Erythroblast (primary cell): ENCODE data around the gene SP140L.
"Not testable (repeated sequence)": the region's sequence is repeated elsewhere in the genome, so short reads cannot be mapped to it uniquely, and the experiment has no call there.

ENCODE experiments used
- DNase-seq, 2 experiments: peaks; one replicate each; lab custom pipeline; 2025; lab: John Stamatoyannopoulos, UW
- GATA1 ChIP-seq: IDR thresholded peaks from 2 replicates; pipeline ENCODE4 v1.6.1; 2011; ENCODE audit warnings: low read depth, mild to moderate bottlenecking, control low read depth, low read length, moderate library complexity
- POLR2A ChIP-seq: IDR thresholded peaks from 2 replicates; pipeline ENCODE4 v1.6.1; 2011; ENCODE audit warnings: mild to moderate bottlenecking, low read length

SP140L gene

DNA sequence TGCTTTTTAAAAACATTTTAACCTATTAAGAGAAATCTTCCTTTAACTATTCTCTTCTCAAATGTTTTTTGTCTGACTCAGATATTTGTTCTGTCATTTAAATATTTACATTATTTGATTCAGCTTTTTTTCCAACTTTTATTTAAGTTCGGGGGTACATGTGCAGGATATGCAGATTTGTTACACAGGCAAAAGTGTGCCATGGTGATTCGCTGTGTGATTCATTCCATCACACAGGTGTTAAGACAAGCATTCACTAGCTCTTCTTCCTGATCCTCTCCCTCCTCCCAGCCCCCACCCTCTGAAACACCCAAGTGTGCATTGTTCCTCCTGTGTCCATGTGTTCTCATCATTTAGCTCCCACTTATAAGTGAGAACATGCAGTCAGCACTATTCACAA lies 108.4 kb downstream of the SP140L start:
- no peak for DNase-seq
- no peak for TF ChIP-seq POLR2A
- no peak for TF ChIP-seq GATA1

DNA sequence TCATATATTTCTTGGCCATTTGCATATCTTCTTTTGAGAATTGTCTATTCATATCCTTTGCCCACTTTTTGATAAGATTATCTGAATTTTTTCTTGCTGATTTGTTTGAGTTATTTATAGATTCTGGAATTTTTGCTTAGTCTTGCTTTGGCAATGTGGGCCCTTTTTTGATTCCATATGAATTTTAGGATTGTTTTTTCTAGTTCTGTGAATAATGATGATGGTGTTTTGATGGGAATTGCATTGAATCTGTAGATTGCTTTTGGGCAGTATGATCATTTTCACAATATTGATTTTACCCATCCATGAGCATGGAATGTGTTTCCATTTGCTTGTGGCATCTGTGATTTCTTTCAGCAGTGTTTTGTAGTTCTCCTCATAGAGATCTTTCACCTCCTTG lies 112.1 kb downstream of the SP140L start:
- DNase-seq, result not testable (repeated sequence)

DNA sequence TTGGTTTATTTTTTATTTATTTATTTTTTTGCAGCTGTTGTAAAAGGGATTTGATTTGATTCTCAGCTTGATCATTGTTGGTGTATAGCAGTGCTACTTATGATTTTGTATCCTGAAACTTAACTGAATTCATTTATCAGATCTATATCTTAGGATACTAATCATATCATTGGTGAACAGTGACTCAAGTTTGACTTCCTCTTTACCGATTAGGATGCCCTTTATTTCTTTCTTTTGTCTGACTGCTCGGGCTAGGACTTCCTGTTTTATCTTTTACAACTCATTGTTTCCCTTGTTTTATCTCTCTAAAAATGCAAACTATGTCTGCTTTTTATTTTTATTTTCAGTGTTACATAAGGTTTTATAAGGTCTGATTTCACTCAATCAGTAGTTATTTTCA lies 112.6 kb downstream of the SP140L start:
- TF ChIP-seq GATA1 (no peak), POLR2A (no peak)
- peak in 1 of 2 experiments; percentile 8 for DNase-seq

DNA sequence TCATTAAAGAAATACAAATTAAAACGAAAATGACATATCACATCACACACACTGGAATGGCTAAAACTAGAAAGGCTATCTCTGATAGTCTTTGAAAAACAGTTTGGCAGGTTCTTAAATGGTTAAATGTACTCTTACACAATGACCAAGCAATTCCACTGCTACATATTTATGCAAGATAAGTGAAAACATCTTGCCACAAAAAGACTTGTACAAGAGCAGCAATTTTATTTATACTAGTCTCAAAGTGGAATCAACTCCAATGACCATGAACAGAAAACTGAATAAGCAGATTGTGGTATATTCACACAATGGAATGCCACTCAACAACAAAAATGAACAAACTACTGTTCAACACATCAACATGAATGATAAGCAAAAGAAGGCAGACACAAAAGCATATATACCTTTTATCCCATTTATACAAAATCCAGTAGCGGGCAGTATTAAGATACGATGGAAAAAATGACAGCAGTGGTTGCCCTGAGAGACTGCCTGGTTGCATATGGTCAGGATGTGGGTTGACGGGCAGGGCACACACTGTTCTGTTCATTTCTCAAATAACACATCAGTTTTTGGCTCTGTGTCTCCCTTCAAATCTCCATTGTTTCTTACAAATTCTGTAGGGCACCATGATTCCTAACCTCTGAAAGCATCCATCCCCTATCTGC lies 114.4 kb downstream of the SP140L start:
- DNase-seq, result peak; percentile 8 to 16
- TF ChIP-seq GATA1 (no peak), POLR2A (peak; percentile 45)

DNA sequence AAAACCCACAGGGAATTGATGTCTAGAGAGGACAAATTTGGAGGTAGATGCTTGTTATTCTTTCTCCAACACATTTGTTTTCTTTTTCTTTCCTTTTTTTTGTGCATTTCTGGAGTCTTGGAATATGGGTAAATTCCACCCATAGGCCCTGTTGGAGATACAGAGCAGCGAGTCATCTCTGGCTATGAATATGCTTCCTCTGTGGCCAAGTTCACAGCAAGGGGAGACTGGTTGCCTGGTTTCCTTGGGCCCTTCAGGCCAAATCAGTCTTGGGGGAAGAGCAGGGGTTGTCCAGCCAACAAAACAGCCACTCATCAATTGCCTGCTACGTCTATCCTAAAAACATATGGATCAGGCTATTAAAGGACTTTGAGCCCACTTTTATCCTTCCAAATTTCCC lies 116.5 kb downstream of the SP140L start:
- DNase-seq, result no peak

DNA sequence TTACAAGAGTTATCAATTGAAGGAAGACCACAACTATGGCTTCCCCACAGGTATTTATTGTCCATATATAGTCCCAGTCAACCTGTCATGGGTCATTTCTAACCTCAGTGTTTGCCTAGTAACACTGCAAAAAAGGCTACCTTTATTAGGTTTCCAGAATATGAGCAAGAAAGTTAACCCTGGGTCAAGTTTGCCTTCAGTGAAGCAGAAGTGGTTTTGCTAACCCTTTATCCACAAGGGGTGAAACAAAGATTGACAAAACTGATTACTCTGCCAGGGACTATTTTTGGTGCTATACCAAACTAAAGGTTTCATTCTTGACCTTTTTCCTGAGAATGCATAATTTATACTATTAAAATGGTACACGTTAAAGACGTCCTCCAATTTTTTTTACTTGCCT lies 117.8 kb downstream of the SP140L start:
- DNase-seq, result no peak

More for the DNA sequence above, 116.5 kb downstream of the SP140L start:
- no peak for TF ChIP-seq POLR2A
- no peak for TF ChIP-seq GATA1

DNA sequence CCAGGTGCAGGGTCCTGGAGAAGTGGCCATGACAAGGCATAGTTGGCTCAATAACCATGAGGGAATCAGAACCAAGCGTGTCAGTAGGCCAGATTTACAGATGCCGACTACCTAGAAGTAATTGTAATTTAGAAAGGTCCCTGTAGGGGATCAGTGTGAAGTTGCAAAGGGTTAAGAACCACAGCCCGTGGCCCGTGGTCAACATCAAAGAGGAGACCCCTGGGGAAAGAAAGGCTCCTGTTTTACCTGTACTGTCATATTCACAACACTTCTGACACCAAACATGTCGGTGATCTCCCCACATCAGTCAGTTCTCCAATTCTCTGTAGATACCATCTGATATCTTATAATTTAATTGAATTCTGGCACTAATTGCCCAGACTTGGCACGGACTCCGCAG lies 120.0 kb downstream of the SP140L start:
- TF ChIP-seq GATA1, result no peak
- no peak for TF ChIP-seq POLR2A
- no peak for DNase-seq

More for the DNA sequence above, 117.8 kb downstream of the SP140L start:
- TF ChIP-seq POLR2A, result no peak
- TF ChIP-seq GATA1, result no peak

DNA sequence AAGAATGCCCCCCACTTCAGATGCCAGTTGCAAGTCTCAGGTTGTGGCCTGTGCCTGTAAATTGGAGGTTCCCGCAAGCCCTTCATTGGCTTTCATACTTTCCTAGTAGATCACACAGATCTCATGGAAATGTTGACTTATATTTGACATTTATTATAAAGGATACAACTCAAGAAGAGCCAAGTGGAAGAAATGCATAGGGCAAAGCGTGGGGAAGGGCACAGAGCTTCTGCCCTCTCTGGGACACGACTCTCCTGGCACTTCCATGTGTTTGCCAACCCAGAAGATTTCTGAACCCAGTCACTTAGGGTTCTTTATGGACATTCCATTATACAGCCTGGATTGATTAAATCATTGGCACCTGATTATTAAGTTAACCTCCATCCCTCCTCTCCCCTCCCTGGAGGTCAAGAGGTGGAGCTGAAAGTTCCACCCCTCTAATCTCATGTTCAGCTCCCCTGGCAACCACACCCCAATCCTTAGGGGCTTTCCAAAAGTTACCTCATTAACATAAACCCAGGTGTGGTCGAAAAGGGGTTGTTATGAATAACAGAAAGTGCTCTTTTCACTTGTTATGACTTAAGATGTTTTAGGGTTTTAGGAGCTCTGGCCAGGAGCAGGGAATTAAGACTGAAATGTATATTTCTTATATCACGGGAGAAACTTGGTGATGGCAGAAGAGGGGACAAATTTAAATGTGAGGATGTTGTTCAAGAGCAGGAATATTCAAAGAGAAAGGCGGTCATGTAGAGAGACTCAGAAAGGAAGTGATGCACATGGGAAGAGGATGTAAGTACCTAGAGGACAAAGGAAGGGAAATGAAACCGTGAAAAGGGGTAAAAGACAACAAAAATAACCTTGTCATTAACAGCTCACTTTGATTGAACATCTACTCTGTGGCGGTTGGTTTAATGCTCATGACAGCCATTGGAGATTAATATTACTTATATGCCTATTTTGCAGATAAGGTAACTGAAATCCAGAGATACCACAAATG lies 120.8 kb downstream of the SP140L start:
- no peak for TF ChIP-seq GATA1
- no peak for TF ChIP-seq POLR2A
- no peak for DNase-seq

DNA sequence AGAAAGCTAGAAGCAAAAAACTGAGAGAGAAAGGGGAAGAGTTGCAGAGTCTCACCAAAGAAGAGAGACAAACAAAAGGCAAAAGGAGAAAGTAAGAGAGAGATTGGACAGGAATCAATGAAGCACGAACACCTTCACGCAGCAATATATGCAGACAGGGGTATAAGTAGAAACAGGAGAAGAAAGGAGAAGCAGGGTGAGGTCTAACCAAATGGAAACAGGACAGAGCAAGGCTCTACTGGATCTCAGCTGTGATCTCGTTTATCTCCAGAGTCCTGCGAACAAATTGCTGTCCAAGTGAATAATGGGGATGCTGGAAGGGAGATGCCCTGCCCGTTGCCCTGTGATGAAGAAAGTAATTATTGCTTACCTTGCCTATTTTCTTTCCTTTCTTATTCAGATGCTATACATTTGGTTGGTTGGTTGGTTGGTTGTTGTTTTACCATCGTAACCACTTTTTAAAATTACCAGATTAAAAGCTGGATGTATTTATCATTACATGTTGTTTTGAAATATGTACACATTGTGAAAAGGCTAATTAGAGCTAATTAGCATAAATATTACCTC lies 123.0 kb downstream of the SP140L start:
- TF ChIP-seq POLR2A, result no peak
- TF ChIP-seq GATA1, result no peak

DNA sequence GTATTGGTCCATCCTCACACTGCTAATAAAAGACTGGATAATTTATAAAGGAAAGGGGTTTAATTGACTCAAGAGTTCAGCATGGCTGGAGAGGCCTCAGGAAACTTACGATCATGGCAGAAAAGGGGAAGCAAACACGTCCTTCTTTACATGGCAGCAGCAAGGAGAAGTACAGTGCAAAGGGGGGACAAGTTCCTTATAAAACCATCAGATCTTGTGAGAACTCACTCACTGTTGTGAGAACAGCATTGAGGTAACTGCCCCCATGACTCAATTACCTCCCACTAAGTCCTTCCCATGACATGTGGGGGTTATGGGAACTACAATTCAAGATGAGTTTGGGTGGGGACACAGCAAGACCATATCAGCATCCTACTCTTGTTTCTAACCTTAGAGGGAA lies 126.0 kb downstream of the SP140L start:
- no peak for DNase-seq
- TF ChIP-seq POLR2A (no peak), GATA1 (no peak)

More for the DNA sequence above, 123.0 kb downstream of the SP140L start:
- DNase-seq, result no peak
